Spleen (tissue), 7 donors: ENCODE data around the gene TRAF4.

Experiments
- CTCF ChIP-seq, 11 experiments: fragments of 200-600 bp in 7 of 11; fragments of 450-650 bp in 4 of 11; sonication (generic) in 4 of 11; IDR thresholded peaks in 8 of 11; conservative IDR thresholded peaks in 3 of 11; 1 replicate in 7 of 11; 2 replicates in 4 of 11; pipeline versions ENCODE4 v1.4.0 to v1.8.0; 2016 to 2021; ENCODE audit warnings: antibody characterized with exemption in 11 of 11, inconsistent platforms in 4 of 11, mild to moderate bottlenecking in 1 of 11
- POLR2A ChIP-seq, 3 donors: fragments of 450-650 bp; IDR thresholded peaks; one replicate each; pipeline ENCODE4 v1.5.1; 2017; ENCODE audit warnings: antibody characterized with exemption in 3 of 3, mild to moderate bottlenecking in 1 of 3
- donor health status: DM: no; HTN: no; CAD: no; lungs with moderate emphysema.
- donor health status: DM: no; HTN: no; CAD: no.
- donor health status: DM: no; HTN: no; CAD: no.

GRCh38 chr17:28707339-28707720 lies 36.5 kb upstream of the TRAF4 start:
- no peak for TF ChIP-seq POLR2A (IDR thresholded peaks at IDR 0.05)
- no peak for TF ChIP-seq CTCF (IDR thresholded peaks at IDR 0.05 in 8 of 11, conservative IDR thresholded peaks at IDR 0.05 in 3 of 11)
